Articular chondrocyte of knee joint (primary cell): Measurements from ENCODE around the gene NLRC5. TPM values are rescaled to one million over a fixed set of nuclear protein-coding genes. Genes with fewer than 3 reads are reported as not detected.

Experiments
- total RNA-seq: library from RNA; depleted of rRNA; stranded (reverse); fragments of >200 nt; gene quantifications from 2 replicates; pipeline ENCODE4 v1.2.3, GENCODE V29; 2012

NLRC5 gene
- total RNA-seq, result 20.6 and 25.3 TPM in 2 replicates

GRCh38 chr16:56988948-56989945, at the start of gene NLRC5:
NLRC5 (plus strand) TSS chr16:56989557; CDS start chr16:57020713, 31,156 bp downstream.

GRCh38 chr16:56961851-56962281, 27.5 kb upstream of the NLRC5 start, which contains the start of gene CETP:
CETP (plus strand) TSS chr16:56961950; CDS start chr16:56961980, 30 bp downstream.

DNA sequence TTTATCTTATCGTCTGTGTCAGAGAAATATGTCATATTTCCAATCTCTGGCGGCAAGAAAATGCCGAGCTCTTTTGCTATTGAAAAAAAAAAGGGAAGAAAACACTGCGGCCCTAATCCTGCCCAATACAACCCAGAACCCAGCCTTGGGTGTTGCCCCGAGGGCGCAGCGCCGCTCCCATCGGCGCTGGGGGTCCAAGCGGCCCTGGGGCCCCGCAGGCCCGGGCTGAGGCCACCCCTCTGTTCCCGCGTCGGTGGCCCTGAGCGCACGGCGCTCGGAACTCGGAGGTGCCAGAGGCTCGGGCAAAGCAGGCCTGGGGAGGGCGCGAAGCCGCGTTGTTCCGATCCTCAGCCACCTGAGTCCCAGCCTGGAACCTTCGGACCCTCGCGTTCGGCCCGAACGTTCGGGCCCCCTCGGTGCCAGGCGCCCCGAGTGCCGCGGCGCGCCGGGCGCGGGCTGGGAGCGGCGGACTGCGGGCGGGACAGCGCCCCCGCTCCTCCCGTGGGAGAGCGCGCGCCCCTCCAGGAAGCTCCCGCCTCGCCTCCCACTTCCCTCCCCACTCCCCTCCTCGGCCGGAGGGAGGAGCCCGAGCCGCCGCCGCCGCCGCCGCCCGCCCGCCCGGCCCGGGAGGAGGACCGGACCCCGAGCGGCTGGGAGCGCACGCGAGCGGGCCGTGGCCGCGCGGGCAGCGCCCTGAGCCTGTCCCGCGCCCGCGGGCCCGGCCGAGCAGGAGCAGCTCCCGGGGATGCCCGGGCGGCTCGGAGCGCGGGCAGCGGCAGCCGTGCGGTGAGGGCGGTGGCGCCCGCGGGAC, 102.8 kb downstream of the NLRC5 start, which contains the start of gene CPNE2:
Gene CPNE2 (plus strand): TSS at position 609 of the 811 bp plus-strand sequence. CDS start 18,160 bp downstream, outside the sequence.

Other genes with a start within 250 kb of the NLRC5 start
- not detected in 2 replicates for gene SLC12A3, start 124.3 kb upstream of the NLRC5 start, total RNA-seq
- 149 and 176 TPM in 2 replicates for gene HERPUD1, start 57.4 kb upstream of the NLRC5 start, total RNA-seq
- gene CETP, start 27.6 kb upstream of the NLRC5 start, total RNA-seq, result not detected in 2 replicates
- 14.7 and 14.9 TPM in 2 replicates for gene CPNE2, start 103.0 kb downstream of the NLRC5 start, total RNA-seq
- 57.0 and 75.9 TPM in 2 replicates for gene PSME3IP1, start 196.5 kb downstream of the NLRC5 start, total RNA-seq
- gene RSPRY1, start 196.8 kb downstream of the NLRC5 start, total RNA-seq, result 71.9 and 77.4 TPM in 2 replicates